K562 (cell line): ENCODE results near the gene ARFGEF2. TPM values are rescaled to one million over a fixed set of nuclear protein-coding genes. Genes with fewer than 3 reads are reported as not detected.
A peak's percentile ranks its signal among the peaks of the same experiment; 100 is the strongest.

Source experiments
- CUX1 ChIP-seq: fragments of 200-800 bp; sonication (Bioruptor generic); IDR thresholded peaks from 2 replicates; pipeline ENCODE4 v1.6.1; 2016; ENCODE audit warnings: missing genetic modification characterization, missing compliant biosample characterization
- FOXJ2 ChIP-seq: fragments of 200-800 bp; sonication (Bioruptor generic); IDR thresholded peaks from 2 replicates; pipeline ENCODE4 v1.6.1; 2016; ENCODE audit warnings: missing genetic modification characterization, missing compliant biosample characterization
- FOXM1 ChIP-seq, 2 experiments: fragments of 450-650 bp in 1 of 2; sonication (generic) in 1 of 2; formaldehyde crosslinking in 1 of 2; IDR thresholded peaks; 2 replicates each; pipeline versions ENCODE4 v1.6.1 to v1.9.0; 2017 to 2022; ENCODE audit warnings: low read depth in 2 of 2, mild to moderate bottlenecking in 2 of 2, missing genetic modification reagents in 1 of 2, moderate library complexity in 1 of 2
- SMARCA4 ChIP-seq: fragments of 450-650 bp; IDR thresholded peaks from 2 replicates; pipeline ENCODE4 v1.6.1; 2016
- ZKSCAN1 ChIP-seq: fragments of 150-350 bp; IDR thresholded peaks from 2 replicates; pipeline ENCODE4 v1.6.1; 2016; ENCODE audit warnings: low read depth, low read length
- polyA plus RNA-seq, 8 experiments: library from polyadenylated mRNA; depleted of rRNA in 4 of 8; stranded (reverse) in 5 of 8; unstranded in 3 of 8; fragments of >200 nt; fragmentation: Nextera tagmentation in 2 of 8; fragmentation: Illumina TruSeq in 1 of 8; extraction: Ambion mirVana in 2 of 8; extraction: Trizol in 1 of 8; gene quantifications; 2 replicates each; pipeline versions ENCODE4 v1.2.1 to v1.2.3, GENCODE V29; 2011 to 2014; ENCODE audit warnings: inconsistent platforms in 1 of 8, missing spikeins in 1 of 8
- total RNA-seq, 7 experiments: library from RNA; depleted of rRNA in 6 of 7; stranded (reverse); fragments of >200 nt in 6 of 7; fragmentation: Illumina TruSeq in 2 of 7; extraction: Trizol in 2 of 7; gene quantifications; 2 replicates each; pipeline versions ENCODE4 v1.2.1 to v1.2.3, GENCODE V29; 2011 to 2021; ENCODE audit warnings: low replicate concordance in 1 of 7
- TF ChIP-seq, protein P1 (sequence below): fragments of 450-650 bp; IDR thresholded peaks from 2 replicates; pipeline ENCODE4 v1.6.1; 2016
- TF ChIP-seq, protein P2 (sequence below): sonication (generic); formaldehyde crosslinking; IDR thresholded peaks from 2 replicates; pipeline ENCODE4 v1.8.1; 2023; ENCODE audit warnings: mild to moderate bottlenecking, missing genetic modification reagents
- TF ChIP-seq, protein P3 (sequence below): IDR thresholded peaks from 3 replicates; pipeline ENCODE4 v1.6.1; 2011; ENCODE audit warnings: borderline replicate concordance, mild to moderate bottlenecking, moderate library complexity; ENCODE audit not compliant: insufficient read length; ENCODE audit errors: extremely low read depth
- TF ChIP-seq, protein P4 (sequence below), 2 experiments: fragments of 450-650 bp in 1 of 2; IDR thresholded peaks; 2 replicates each; pipeline ENCODE4 v1.6.1; 2011 to 2017; ENCODE audit warnings: low read depth in 2 of 2, antibody characterized with exemption in 1 of 2, borderline replicate concordance in 1 of 2, low read length in 1 of 2, mild to moderate bottlenecking in 1 of 2, mixed read lengths in 1 of 2; ENCODE audit not compliant: control insufficient read depth in 1 of 2

The ARFGEF2 gene
- total and polyA plus RNA-seq, 9 of the 15 experiments (the other 6 are each of a cell fraction or from before 2014, with no cell fraction given) = 4.2 to 18.8 (median 13.7) TPM

- TF ChIP-seq CUX1 (CRISPR knock-in tag) = no peak
- TF ChIP-seq, protein P1, sequence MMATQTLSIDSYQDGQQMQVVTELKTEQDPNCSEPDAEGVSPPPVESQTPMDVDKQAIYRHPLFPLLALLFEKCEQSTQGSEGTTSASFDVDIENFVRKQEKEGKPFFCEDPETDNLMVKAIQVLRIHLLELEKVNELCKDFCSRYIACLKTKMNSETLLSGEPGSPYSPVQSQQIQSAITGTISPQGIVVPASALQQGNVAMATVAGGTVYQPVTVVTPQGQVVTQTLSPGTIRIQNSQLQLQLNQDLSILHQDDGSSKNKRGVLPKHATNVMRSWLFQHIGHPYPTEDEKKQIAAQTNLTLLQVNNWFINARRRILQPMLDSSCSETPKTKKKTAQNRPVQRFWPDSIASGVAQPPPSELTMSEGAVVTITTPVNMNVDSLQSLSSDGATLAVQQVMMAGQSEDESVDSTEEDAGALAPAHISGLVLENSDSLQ = peak; percentile 71
- TF ChIP-seq, protein P2, sequence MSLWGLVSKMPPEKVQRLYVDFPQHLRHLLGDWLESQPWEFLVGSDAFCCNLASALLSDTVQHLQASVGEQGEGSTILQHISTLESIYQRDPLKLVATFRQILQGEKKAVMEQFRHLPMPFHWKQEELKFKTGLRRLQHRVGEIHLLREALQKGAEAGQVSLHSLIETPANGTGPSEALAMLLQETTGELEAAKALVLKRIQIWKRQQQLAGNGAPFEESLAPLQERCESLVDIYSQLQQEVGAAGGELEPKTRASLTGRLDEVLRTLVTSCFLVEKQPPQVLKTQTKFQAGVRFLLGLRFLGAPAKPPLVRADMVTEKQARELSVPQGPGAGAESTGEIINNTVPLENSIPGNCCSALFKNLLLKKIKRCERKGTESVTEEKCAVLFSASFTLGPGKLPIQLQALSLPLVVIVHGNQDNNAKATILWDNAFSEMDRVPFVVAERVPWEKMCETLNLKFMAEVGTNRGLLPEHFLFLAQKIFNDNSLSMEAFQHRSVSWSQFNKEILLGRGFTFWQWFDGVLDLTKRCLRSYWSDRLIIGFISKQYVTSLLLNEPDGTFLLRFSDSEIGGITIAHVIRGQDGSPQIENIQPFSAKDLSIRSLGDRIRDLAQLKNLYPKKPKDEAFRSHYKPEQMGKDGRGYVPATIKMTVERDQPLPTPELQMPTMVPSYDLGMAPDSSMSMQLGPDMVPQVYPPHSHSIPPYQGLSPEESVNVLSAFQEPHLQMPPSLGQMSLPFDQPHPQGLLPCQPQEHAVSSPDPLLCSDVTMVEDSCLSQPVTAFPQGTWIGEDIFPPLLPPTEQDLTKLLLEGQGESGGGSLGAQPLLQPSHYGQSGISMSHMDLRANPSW (CRISPR knock-in tag) = no peak
- 0 out of 2 replicates have a peak, but pooled peaks have one; percentile 11 for TF ChIP-seq FOXM1 (IDR thresholded peaks at IDR 0.05; ENCODE audit: low read depth)
- no peak for TF ChIP-seq FOXM1 (CRISPR knock-in tag; IDR thresholded peaks at IDR 0.05; ENCODE audit: low read depth)
- no peak; the same call in 1 of the 2 replicates for TF ChIP-seq FOXJ2 (tag)
- TF ChIP-seq, protein P3, sequence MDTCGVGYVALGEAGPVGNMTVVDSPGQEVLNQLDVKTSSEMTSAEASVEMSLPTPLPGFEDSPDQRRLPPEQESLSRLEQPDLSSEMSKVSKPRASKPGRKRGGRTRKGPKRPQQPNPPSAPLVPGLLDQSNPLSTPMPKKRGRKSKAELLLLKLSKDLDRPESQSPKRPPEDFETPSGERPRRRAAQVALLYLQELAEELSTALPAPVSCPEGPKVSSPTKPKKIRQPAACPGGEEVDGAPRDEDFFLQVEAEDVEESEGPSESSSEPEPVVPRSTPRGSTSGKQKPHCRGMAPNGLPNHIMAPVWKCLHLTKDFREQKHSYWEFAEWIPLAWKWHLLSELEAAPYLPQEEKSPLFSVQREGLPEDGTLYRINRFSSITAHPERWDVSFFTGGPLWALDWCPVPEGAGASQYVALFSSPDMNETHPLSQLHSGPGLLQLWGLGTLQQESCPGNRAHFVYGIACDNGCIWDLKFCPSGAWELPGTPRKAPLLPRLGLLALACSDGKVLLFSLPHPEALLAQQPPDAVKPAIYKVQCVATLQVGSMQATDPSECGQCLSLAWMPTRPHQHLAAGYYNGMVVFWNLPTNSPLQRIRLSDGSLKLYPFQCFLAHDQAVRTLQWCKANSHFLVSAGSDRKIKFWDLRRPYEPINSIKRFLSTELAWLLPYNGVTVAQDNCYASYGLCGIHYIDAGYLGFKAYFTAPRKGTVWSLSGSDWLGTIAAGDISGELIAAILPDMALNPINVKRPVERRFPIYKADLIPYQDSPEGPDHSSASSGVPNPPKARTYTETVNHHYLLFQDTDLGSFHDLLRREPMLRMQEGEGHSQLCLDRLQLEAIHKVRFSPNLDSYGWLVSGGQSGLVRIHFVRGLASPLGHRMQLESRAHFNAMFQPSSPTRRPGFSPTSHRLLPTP = no peak
- TF ChIP-seq ZKSCAN1 = no peak; the same call in 1 of the 2 replicates
- TF ChIP-seq, protein P4, sequence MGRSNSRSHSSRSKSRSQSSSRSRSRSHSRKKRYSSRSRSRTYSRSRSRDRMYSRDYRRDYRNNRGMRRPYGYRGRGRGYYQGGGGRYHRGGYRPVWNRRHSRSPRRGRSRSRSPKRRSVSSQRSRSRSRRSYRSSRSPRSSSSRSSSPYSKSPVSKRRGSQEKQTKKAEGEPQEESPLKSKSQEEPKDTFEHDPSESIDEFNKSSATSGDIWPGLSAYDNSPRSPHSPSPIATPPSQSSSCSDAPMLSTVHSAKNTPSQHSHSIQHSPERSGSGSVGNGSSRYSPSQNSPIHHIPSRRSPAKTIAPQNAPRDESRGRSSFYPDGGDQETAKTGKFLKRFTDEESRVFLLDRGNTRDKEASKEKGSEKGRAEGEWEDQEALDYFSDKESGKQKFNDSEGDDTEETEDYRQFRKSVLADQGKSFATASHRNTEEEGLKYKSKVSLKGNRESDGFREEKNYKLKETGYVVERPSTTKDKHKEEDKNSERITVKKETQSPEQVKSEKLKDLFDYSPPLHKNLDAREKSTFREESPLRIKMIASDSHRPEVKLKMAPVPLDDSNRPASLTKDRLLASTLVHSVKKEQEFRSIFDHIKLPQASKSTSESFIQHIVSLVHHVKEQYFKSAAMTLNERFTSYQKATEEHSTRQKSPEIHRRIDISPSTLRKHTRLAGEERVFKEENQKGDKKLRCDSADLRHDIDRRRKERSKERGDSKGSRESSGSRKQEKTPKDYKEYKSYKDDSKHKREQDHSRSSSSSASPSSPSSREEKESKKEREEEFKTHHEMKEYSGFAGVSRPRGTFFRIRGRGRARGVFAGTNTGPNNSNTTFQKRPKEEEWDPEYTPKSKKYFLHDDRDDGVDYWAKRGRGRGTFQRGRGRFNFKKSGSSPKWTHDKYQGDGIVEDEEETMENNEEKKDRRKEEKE (IDR thresholded peaks at IDR 0.05; ENCODE audit: borderline replicate concordance in 1 of 2, control insufficient read depth in 1 of 2, low read depth in 2 of 2, low read length in 1 of 2) = peak in 1 of 2 experiments; percentile 88; a peak in 2 of 4 replicates
- peak; percentile 83 for TF ChIP-seq SMARCA4
Measured at GRCh38 chr20:48921168-48921882, at the start of gene ARFGEF2 (continued).
